SK-N-SH (cell line): ENCODE results near the gene TRHDE.

Source experiments
- EP300 ChIP-seq, 2 experiments: IDR thresholded peaks; 2 replicates each; pipeline versions ENCODE4 v1.4.0 to v1.6.1; 2012; ENCODE audit warnings: borderline replicate concordance in 1 of 2, low read depth in 1 of 2, low read length in 1 of 2
- FOSL2 ChIP-seq: IDR thresholded peaks from 2 replicates; pipeline ENCODE4 v1.4.0; 2012; ENCODE audit warnings: low read depth, mild to moderate bottlenecking, moderate library complexity, borderline replicate concordance
- FOXM1 ChIP-seq: IDR thresholded peaks from 2 replicates; pipeline ENCODE4 v1.4.0; 2012; ENCODE audit warnings: low read depth, mild to moderate bottlenecking
- GATA2 ChIP-seq: sonication (generic); formaldehyde crosslinking; IDR thresholded peaks from 2 replicates; pipeline ENCODE4 v1.5.0; 2020; ENCODE audit warnings: mild to moderate bottlenecking, missing genetic modification reagents
- MXI1 ChIP-seq: IDR thresholded peaks from 2 replicates; pipeline ENCODE4 v1.6.1; 2012; ENCODE audit warnings: mild to moderate bottlenecking, low read depth, low read length, improper control_type of control experiment
- POLR2AphosphoS5 ChIP-seq: IDR thresholded peaks from 2 replicates; pipeline ENCODE4 v1.6.1; 2012; ENCODE audit warnings: low read depth, low read length
- RFX5 ChIP-seq: IDR thresholded peaks from 2 replicates; pipeline ENCODE4 v1.6.1; 2012; ENCODE audit warnings: mild to moderate bottlenecking, improper control_type of control experiment, low read length
- SMC3 ChIP-seq: IDR thresholded peaks from 2 replicates; pipeline ENCODE4 v1.6.1; 2012; ENCODE audit warnings: low read depth, low read length, improper control_type of control experiment
- TAF1 ChIP-seq: IDR thresholded peaks from 2 replicates; pipeline ENCODE4 v1.6.1; 2012; ENCODE audit warnings: low read depth, mild to moderate bottlenecking, low read length, moderate library complexity, borderline replicate concordance
- TF ChIP-seq, protein P1 (sequence below): fragments of 200-600 bp; sonication (generic); IDR thresholded peaks from 2 replicates; pipeline ENCODE4 v1.6.1; 2017; ENCODE audit warnings: antibody characterized with exemption, mild to moderate bottlenecking, moderate library complexity
- TF ChIP-seq, protein P2 (sequence below): IDR thresholded peaks from 2 replicates; pipeline ENCODE4 v1.6.1; 2012; ENCODE audit warnings: mild to moderate bottlenecking, low read depth, low read length, moderate library complexity
- TF ChIP-seq, protein P3 (sequence below): IDR thresholded peaks from 2 replicates; pipeline ENCODE4; 2012
- TF ChIP-seq, protein P4 (sequence below): IDR thresholded peaks from 2 replicates; pipeline ENCODE4 v1.4.0; 2012; ENCODE audit warnings: low read depth, borderline replicate concordance
- TF ChIP-seq, protein P5 (sequence below): fragments of 150-350 bp; IDR thresholded peaks from 2 replicates; pipeline ENCODE4 v1.6.1; 2017; ENCODE audit warnings: antibody characterized with exemption, low read length, low read depth, borderline replicate concordance

DNA sequence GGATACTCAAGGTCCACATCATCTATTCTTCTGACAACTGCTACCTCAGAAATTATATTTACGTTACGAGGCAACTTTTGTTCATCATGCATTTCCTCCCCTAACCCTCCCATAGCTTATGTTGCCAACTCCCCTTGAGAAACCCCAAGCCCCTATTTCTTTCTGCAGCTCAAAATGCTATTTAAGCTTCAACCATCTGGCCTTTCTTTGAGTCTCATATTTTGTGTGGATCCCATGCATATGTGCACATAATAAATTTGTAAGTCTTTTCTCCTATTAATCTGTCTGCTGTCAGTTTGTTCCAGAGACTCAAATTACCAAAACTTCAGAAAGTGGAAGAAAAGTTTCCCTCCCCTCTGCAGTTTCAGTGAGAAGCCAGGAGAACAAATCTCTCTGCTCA is 444.1 kb downstream of the TRHDE start:
- TF ChIP-seq TAF1 = no peak
- no peak for TF ChIP-seq SMC3
- TF ChIP-seq, protein P1, sequence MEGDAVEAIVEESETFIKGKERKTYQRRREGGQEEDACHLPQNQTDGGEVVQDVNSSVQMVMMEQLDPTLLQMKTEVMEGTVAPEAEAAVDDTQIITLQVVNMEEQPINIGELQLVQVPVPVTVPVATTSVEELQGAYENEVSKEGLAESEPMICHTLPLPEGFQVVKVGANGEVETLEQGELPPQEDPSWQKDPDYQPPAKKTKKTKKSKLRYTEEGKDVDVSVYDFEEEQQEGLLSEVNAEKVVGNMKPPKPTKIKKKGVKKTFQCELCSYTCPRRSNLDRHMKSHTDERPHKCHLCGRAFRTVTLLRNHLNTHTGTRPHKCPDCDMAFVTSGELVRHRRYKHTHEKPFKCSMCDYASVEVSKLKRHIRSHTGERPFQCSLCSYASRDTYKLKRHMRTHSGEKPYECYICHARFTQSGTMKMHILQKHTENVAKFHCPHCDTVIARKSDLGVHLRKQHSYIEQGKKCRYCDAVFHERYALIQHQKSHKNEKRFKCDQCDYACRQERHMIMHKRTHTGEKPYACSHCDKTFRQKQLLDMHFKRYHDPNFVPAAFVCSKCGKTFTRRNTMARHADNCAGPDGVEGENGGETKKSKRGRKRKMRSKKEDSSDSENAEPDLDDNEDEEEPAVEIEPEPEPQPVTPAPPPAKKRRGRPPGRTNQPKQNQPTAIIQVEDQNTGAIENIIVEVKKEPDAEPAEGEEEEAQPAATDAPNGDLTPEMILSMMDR = no peak
- TF ChIP-seq, protein P2, sequence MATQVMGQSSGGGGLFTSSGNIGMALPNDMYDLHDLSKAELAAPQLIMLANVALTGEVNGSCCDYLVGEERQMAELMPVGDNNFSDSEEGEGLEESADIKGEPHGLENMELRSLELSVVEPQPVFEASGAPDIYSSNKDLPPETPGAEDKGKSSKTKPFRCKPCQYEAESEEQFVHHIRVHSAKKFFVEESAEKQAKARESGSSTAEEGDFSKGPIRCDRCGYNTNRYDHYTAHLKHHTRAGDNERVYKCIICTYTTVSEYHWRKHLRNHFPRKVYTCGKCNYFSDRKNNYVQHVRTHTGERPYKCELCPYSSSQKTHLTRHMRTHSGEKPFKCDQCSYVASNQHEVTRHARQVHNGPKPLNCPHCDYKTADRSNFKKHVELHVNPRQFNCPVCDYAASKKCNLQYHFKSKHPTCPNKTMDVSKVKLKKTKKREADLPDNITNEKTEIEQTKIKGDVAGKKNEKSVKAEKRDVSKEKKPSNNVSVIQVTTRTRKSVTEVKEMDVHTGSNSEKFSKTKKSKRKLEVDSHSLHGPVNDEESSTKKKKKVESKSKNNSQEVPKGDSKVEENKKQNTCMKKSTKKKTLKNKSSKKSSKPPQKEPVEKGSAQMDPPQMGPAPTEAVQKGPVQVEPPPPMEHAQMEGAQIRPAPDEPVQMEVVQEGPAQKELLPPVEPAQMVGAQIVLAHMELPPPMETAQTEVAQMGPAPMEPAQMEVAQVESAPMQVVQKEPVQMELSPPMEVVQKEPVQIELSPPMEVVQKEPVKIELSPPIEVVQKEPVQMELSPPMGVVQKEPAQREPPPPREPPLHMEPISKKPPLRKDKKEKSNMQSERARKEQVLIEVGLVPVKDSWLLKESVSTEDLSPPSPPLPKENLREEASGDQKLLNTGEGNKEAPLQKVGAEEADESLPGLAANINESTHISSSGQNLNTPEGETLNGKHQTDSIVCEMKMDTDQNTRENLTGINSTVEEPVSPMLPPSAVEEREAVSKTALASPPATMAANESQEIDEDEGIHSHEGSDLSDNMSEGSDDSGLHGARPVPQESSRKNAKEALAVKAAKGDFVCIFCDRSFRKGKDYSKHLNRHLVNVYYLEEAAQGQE = no peak
- TF ChIP-seq EP300 (IDR thresholded peaks at IDR 0.05; ENCODE audit: borderline replicate concordance in 1 of 2, low read depth in 1 of 2, low read length in 1 of 2) = no peak
- TF ChIP-seq, protein P3, sequence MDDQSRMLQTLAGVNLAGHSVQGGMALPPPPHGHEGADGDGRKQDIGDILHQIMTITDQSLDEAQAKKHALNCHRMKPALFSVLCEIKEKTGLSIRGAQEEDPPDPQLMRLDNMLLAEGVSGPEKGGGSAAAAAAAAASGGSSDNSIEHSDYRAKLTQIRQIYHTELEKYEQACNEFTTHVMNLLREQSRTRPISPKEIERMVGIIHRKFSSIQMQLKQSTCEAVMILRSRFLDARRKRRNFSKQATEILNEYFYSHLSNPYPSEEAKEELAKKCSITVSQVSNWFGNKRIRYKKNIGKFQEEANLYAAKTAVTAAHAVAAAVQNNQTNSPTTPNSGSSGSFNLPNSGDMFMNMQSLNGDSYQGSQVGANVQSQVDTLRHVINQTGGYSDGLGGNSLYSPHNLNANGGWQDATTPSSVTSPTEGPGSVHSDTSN = no peak
- TF ChIP-seq GATA2 = no peak
- TF ChIP-seq RFX5 = no peak
- no peak for TF ChIP-seq POLR2AphosphoS5
- TF ChIP-seq, protein P4, sequence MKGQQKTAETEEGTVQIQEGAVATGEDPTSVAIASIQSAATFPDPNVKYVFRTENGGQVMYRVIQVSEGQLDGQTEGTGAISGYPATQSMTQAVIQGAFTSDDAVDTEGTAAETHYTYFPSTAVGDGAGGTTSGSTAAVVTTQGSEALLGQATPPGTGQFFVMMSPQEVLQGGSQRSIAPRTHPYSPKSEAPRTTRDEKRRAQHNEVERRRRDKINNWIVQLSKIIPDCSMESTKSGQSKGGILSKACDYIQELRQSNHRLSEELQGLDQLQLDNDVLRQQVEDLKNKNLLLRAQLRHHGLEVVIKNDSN = no peak
- TF ChIP-seq, protein P5, sequence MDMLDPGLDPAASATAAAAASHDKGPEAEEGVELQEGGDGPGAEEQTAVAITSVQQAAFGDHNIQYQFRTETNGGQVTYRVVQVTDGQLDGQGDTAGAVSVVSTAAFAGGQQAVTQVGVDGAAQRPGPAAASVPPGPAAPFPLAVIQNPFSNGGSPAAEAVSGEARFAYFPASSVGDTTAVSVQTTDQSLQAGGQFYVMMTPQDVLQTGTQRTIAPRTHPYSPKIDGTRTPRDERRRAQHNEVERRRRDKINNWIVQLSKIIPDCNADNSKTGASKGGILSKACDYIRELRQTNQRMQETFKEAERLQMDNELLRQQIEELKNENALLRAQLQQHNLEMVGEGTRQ = no peak
- TF ChIP-seq FOSL2 = no peak
- TF ChIP-seq MXI1 = no peak
- no peak for TF ChIP-seq FOXM1
